Midbrain (tissue), 1 donor: Measurements from ENCODE around the gene MAGEC3.
"Not testable (repeated sequence)": the region's sequence is repeated elsewhere in the genome, so short reads cannot be mapped to it uniquely, and the experiment has no call there.

Experiments
- DNase-seq: peaks from one replicate; lab custom pipeline; 2025; lab: John Stamatoyannopoulos, UW

The MAGEC3 gene

GRCh38 chrX:141838016-141838415, at the start of gene MAGEC3:
TSS of gene MAGEC3 (plus strand) at chrX:141838316. CDS start at chrX:141838316, 0 bp downstream.
- no peak for DNase-seq

GRCh38 chrX:141791856-141792255, 46.3 kb upstream of the MAGEC3 start:
- no peak for DNase-seq

- DNase-seq: no peak
These were observed 26.7 kb upstream of the MAGEC3 start for GRCh38 chrX:141811438-141811837.

GRCh38 chrX:141814213-141814857, 23.8 kb upstream of the MAGEC3 start:
- no peak for DNase-seq

GRCh38 chrX:141815904-141816303, 22.2 kb upstream of the MAGEC3 start:
- no peak for DNase-seq

- DNase-seq: no peak
These were observed 5.9 kb upstream of the MAGEC3 start for GRCh38 chrX:141832247-141832646.

- DNase-seq: no peak
These were observed 1.7 kb downstream of the MAGEC3 start for GRCh38 chrX:141839856-141840255.

- DNase-seq: no peak
These were observed 19.4 kb downstream of the MAGEC3 start for GRCh38 chrX:141857479-141857878.

- DNase-seq: no peak
These were observed 41.5 kb downstream of the MAGEC3 start for GRCh38 chrX:141879616-141880015.

GRCh38 chrX:141888811-141889210, 50.7 kb downstream of the MAGEC3 start:
- not testable (repeated sequence) for DNase-seq

GRCh38 chrX:141894733-141895132, 56.6 kb downstream of the MAGEC3 start:
- no peak for DNase-seq

- no peak for DNase-seq
These were observed 59.6 kb downstream of the MAGEC3 start for GRCh38 chrX:141897690-141898089.

GRCh38 chrX:141902366-141902765, 64.2 kb downstream of the MAGEC3 start:
- DNase-seq: no peak

- DNase-seq: no peak
These were observed 65.5 kb downstream of the MAGEC3 start, which contains the start of gene MAGEC1 for GRCh38 chrX:141903400-141904155. TSS of gene MAGEC1 (plus strand) at chrX:141903894. CDS start at chrX:141905073, 1,179 bp downstream.

- no peak for DNase-seq
These were observed 66.1 kb downstream of the MAGEC3 start for GRCh38 chrX:141904262-141904661.

GRCh38 chrX:141917801-141918200, 79.7 kb downstream of the MAGEC3 start:
- no peak for DNase-seq

- no peak for DNase-seq
These were observed 86.2 kb downstream of the MAGEC3 start for GRCh38 chrX:141924293-141924692.

- DNase-seq: no peak
These were observed 90.3 kb downstream of the MAGEC3 start for GRCh38 chrX:141928432-141928831.

GRCh38 chrX:141934059-141934641, 96.0 kb downstream of the MAGEC3 start:
- DNase-seq: no peak

GRCh38 chrX:141935645-141936044, 97.5 kb downstream of the MAGEC3 start:
- DNase-seq: no peak

GRCh38 chrX:141936080-141936479, 98.0 kb downstream of the MAGEC3 start:
- peak; percentile 5 for DNase-seq

GRCh38 chrX:141941234-141941633, 103.1 kb downstream of the MAGEC3 start:
- DNase-seq: no peak

- DNase-seq: no peak
These were observed 107.3 kb downstream of the MAGEC3 start for GRCh38 chrX:141945426-141945825.
